CD4-positive, alpha-beta T cell treated with Interleukin-12 subunit alpha and Interleukin-12 subunit beta, for 1 hour (primary cell): ENCODE measurements around the gene CIAO2A.

Experiments used
- DNase-seq: peaks from one replicate; pipeline ENCODE4 v3.0.0-alpha.2; 2020

The CIAO2A gene

GRCh38 chr15:64037966-64038365 lies 55.7 kb downstream of the CIAO2A start:
- no peak for DNase-seq

GRCh38 chr15:64037116-64037515 lies 56.5 kb downstream of the CIAO2A start:
- no peak for DNase-seq

DNA sequence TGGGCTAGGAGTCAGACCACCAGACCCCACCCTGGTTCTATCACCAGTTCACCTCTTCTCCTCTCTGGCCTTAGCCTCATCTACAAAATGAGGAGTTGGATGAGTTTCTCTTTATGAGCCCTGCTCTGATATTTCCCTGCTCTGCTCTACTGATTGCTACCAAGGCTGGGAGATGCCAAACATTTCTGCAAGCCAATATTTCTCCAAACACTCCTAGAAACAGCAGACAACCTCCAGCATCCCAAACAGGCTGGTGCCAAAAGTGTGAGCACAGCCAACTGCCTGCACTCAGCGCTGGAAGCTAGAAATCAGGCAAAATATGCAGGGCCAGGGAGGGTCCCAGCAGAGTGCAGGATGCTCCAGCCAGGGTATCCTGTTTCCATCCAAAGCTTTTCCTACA lies 58.1 kb downstream of the CIAO2A start:
- no peak for DNase-seq

DNA sequence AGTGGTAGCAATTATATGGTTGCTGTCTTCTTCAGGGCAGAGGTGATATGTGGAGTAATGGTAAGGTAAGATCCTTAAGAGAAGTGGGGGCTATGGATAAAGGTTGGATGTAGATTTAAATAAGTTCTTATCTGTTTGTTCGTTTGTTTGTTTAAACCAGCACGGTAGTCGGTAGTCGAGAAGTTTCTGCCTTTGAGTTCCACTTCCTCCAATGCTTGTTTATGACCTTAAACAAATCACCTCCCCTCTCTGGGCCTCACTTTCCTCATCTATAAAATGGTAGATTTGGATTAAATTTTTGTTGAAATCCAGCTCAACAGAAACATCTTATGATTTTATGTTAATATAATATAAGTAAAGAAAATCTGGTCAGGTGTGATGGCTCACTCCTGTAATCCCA lies 59.1 kb downstream of the CIAO2A start:
- no peak for DNase-seq

GRCh38 chr15:64032329-64032728 lies 61.3 kb downstream of the CIAO2A start:
- DNase-seq = no peak

DNA sequence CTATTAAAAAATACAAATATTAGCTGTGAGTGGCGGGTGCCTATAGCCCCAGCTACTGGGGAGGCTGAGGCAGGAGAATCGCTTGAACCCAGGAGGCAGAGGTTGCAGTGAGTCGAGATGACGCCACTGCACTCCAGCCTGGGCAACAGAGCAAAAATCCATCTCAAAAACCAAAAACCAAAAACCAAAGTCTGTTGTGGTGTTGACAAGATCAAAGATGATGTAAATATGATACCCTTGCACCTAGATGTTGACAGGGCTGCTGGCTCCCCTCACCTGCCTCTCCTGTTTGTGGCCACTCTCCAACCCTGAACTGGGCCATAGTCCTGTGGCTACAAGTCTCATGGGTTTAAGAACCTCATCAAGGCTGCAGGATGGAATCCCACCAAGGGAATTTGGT lies 63.5 kb downstream of the CIAO2A start:
- DNase-seq = no peak

- no peak for DNase-seq
These were observed 64.0 kb downstream of the CIAO2A start for GRCh38 chr15:64029633-64030032.

GRCh38 chr15:64029110-64029509 lies 64.5 kb downstream of the CIAO2A start:
- no peak for DNase-seq

- no peak for DNase-seq
These were observed 67.0 kb downstream of the CIAO2A start for GRCh38 chr15:64026591-64026990.

- DNase-seq = no peak
These were observed 69.2 kb downstream of the CIAO2A start for GRCh38 chr15:64024172-64025050.

DNA sequence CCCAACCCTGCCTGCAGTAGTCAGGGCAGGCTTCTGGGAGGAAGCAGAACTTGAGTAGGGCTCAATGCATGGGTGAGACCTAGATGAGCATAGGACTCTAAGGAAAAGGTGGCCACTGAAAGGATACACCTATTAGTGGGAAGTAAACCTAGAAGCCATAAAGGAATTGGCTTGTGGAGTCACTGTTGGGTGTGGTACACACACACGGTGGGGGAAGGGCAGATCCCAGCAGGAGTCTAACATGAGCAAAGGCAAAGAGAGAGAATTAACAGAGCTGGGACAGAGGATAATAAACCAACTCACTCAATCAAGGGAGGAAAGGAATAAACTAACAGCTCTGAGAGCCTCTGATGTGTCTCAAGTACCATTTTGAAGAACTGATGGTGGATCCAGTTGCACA lies 70.4 kb downstream of the CIAO2A start:
- DNase-seq = no peak

GRCh38 chr15:64022571-64022970 lies 71.1 kb downstream of the CIAO2A start:
- no peak for DNase-seq
